Liver (tissue), 9 donors: Measurements from ENCODE around the gene RNF175. TPM values are rescaled to one million over a fixed set of nuclear protein-coding genes. Genes with fewer than 3 reads are reported as not detected.

Experiments
- DNase-seq: peaks from one replicate; pipeline ENCODE4 v3.0.0-alpha.2; 2017; ENCODE audit warnings: low spot score
- H3K27ac ChIP-seq, 2 donors: one replicate each; pipeline ENCODE4 v1.7.0; 2013; ENCODE audit warnings: inconsistent platforms in 2 of 2, low read length in 2 of 2, control low read depth in 1 of 2, low read depth in 1 of 2, mild to moderate bottlenecking in 1 of 2
- H3K27me3 ChIP-seq, 4 donors: one replicate each; pipeline versions ENCODE4 v1.6.1 to v1.7.0; 2013; ENCODE audit warnings: low read length in 3 of 4, inconsistent platforms in 1 of 4, mild to moderate bottlenecking in 1 of 4, moderate library complexity in 1 of 4; ENCODE audit not compliant: control insufficient read depth in 4 of 4, insufficient read depth in 4 of 4
- H3K36me3 ChIP-seq, 4 donors: one replicate each; pipeline versions ENCODE4 v1.6.1 to v1.7.0; 2013; ENCODE audit warnings: low read length in 3 of 4, mild to moderate bottlenecking in 3 of 4, low read depth in 1 of 4, moderate library complexity in 1 of 4; ENCODE audit not compliant: control insufficient read depth in 4 of 4, insufficient read depth in 3 of 4
- H3K4me1 ChIP-seq, 4 donors: one replicate each; pipeline versions ENCODE4 v1.6.1 to v1.7.0; 2013; ENCODE audit warnings: low read length in 3 of 4, mild to moderate bottlenecking in 3 of 4, moderate library complexity in 1 of 4; ENCODE audit not compliant: control insufficient read depth in 4 of 4, insufficient read depth in 4 of 4
- H3K4me3 ChIP-seq, 3 donors: one replicate each; pipeline versions ENCODE4 v1.6.1 to v1.7.0; 2013; ENCODE audit warnings: low read length in 3 of 3, control low read depth in 1 of 3, low read depth in 1 of 3, mild to moderate bottlenecking in 1 of 3
- H3K9ac ChIP-seq, 2 donors: one replicate each; pipeline ENCODE4 v1.7.0; 2013; ENCODE audit warnings: low read length in 2 of 2, mild to moderate bottlenecking in 2 of 2, moderate library complexity in 2 of 2, control low read depth in 1 of 2, low read depth in 1 of 2
- H3K9me3 ChIP-seq, 4 donors: one replicate each; pipeline versions ENCODE4 v1.6.1 to v1.7.0; 2013; ENCODE audit warnings: low read length in 3 of 4; ENCODE audit not compliant: control insufficient read depth in 4 of 4
- ATF3 ChIP-seq: IDR thresholded peaks from 2 replicates; pipeline ENCODE4 v1.6.1; 2016; ENCODE audit warnings: antibody characterized with exemption
- CTCF ChIP-seq: fragments of 150-350 bp; IDR thresholded peaks from 2 replicates; pipeline ENCODE4 v1.5.1; 2017; ENCODE audit warnings: improper control_type of control experiment, low read depth, low read length; ENCODE audit not compliant: missing input control
- EGR1 ChIP-seq, 2 donors: IDR thresholded peaks; 2 replicates each; pipeline ENCODE4 v1.6.1; 2016 to 2018; ENCODE audit warnings: antibody characterized with exemption in 2 of 2, low read depth in 2 of 2
- FOXA2 ChIP-seq: IDR thresholded peaks from 2 replicates; pipeline ENCODE4 v1.6.1; 2016; ENCODE audit warnings: antibody characterized with exemption
- GABPA ChIP-seq, 2 donors: IDR thresholded peaks in 1 of 2; conservative IDR thresholded peaks in 1 of 2; 2 replicates each; pipeline ENCODE4 v1.6.1; 2016; ENCODE audit warnings: antibody characterized with exemption in 2 of 2, mild to moderate bottlenecking in 1 of 2, moderate library complexity in 1 of 2
- HNF4A ChIP-seq, 2 donors: conservative IDR thresholded peaks; 2 replicates each; pipeline ENCODE4 v1.6.1; 2016; ENCODE audit warnings: antibody characterized with exemption in 2 of 2, mild to moderate bottlenecking in 2 of 2
- HNF4G ChIP-seq: IDR thresholded peaks from 2 replicates; pipeline ENCODE4 v1.6.1; 2016; ENCODE audit warnings: antibody characterized with exemption
- JUND ChIP-seq, 2 donors: IDR thresholded peaks; 2 replicates each; pipeline ENCODE4 v1.6.1; 2016; ENCODE audit warnings: antibody characterized with exemption in 2 of 2
- MAX ChIP-seq: IDR thresholded peaks from 2 replicates; pipeline ENCODE4 v1.6.1; 2016; ENCODE audit warnings: antibody characterized with exemption
- NR2F2 ChIP-seq: IDR thresholded peaks from 2 replicates; pipeline ENCODE4 v1.6.1; 2016; ENCODE audit warnings: antibody characterized with exemption
- RAD21 ChIP-seq, 2 donors: IDR thresholded peaks; 2 replicates each; pipeline ENCODE4 v1.6.1; 2016; ENCODE audit warnings: antibody characterized with exemption in 2 of 2, mild to moderate bottlenecking in 2 of 2
- REST ChIP-seq: IDR thresholded peaks from 2 replicates; pipeline ENCODE4 v1.6.1; 2016; ENCODE audit warnings: antibody characterized with exemption, mild to moderate bottlenecking
- RXRA ChIP-seq, 2 donors: IDR thresholded peaks; 2 replicates each; pipeline ENCODE4 v1.6.1; 2017 to 2018; ENCODE audit warnings: antibody characterized with exemption in 2 of 2, mild to moderate bottlenecking in 1 of 2
- SP1 ChIP-seq: IDR thresholded peaks from 2 replicates; pipeline ENCODE4 v1.6.1; 2018; ENCODE audit warnings: antibody characterized with exemption, mild to moderate bottlenecking
- TAF1 ChIP-seq: conservative IDR thresholded peaks from 2 replicates; pipeline ENCODE4 v1.6.1; 2016; ENCODE audit warnings: antibody characterized with exemption, mild to moderate bottlenecking
- YY1 ChIP-seq: IDR thresholded peaks from 2 replicates; pipeline ENCODE4 v1.6.1; 2016; ENCODE audit warnings: antibody characterized with exemption, mild to moderate bottlenecking
- ZBTB33 ChIP-seq: IDR thresholded peaks from 2 replicates; pipeline ENCODE4 v1.6.1; 2016; ENCODE audit warnings: antibody characterized with exemption
- WGBS: extraction: QIAGEN DNeasy Blood & Tissue Kit; methylation state at CpG from one replicate; pipeline ENCODE4 v1.1.7; 2013; 5-methylcytosine and 5-hydroxymethylcytosine counted together
- polyA plus RNA-seq, 2 donors: library from polyadenylated mRNA; stranded (reverse) in 1 of 2; unstranded in 1 of 2; fragments of 200-250 nt in 1 of 2; fragments of >200 nt in 1 of 2; fragmentation: Nextera tagmentation in 1 of 2; extraction: Ambion mirVana in 1 of 2; gene quantifications; one replicate each; pipeline versions ENCODE4 v1.2.1 to v1.2.3, GENCODE V29; 2013 to 2015
- total RNA-seq, 2 donors: library from RNA; depleted of rRNA; stranded (reverse); fragments of >200 nt; gene quantifications; one replicate each; pipeline ENCODE4 v1.2.3, GENCODE V29; 2014
- donor health status: healthy.
- donor health status: healthy.
- donor health status: healthy.
- donor health status: healthy.
- donor health status: healthy.

Gene RNF175
- total and polyA plus RNA-seq, 4 donors, result 0.08 to 0.65 (median 0.24) TPM; not detected in 1

- Histone ChIP-seq H3K4me1 (peaks cover 3 to 10% (median 7%) of the 10 kb centered on the region in 4 donors), H3K9me3 (peaks cover 0 to 4% (median 1%) of the 10 kb centered on the region in 4 donors), H3K36me3 (no peaks in the 10 kb centered on the region), H3K27ac (no peak overlapping the region), H3K27me3 (no peaks in the 10 kb centered on the region), H3K9ac (no peak overlapping the region), H3K4me3 (no peak overlapping the region)
- TF ChIP-seq EGR1 (IDR thresholded peaks at IDR 0.05; ENCODE audit: low read depth in 2 of 2) (no peak), GABPA (IDR thresholded peaks at IDR 0.05 in 1 of 2, conservative IDR thresholded peaks at IDR 0.05 in 1 of 2) (no peak), TAF1 (no peak), HNF4G (no peak), FOXA2 (no peak), ZBTB33 (no peak), NR2F2 (no peak), JUND (IDR thresholded peaks at IDR 0.05) (no peak), YY1 (no peak), ATF3 (no peak), MAX (no peak), SP1 (no peak), HNF4A (conservative IDR thresholded peaks at IDR 0.05) (no peak), CTCF (no peak), RXRA (IDR thresholded peaks at IDR 0.05) (no peak), RAD21 (IDR thresholded peaks at IDR 0.05) (no peak)
- DNase-seq, result no peak
- 67% methylated on average over 1 of the region's 1 CpG for WGBS
These were observed 37.8 kb downstream of the RNF175 start for GRCh38 chr4:153722036-153722435.

GRCh38 chr4:153713866-153714646 lies 45.8 kb downstream of the RNF175 start:
- peaks cover 0 to 2% (median 0%) of the 10 kb centered on the region in 4 donors for H3K27me3 ChIP-seq
- 81% methylated on average over 2 of the region's 2 CpGs for WGBS
- no peaks in the 10 kb centered on the region for H3K4me1 ChIP-seq
- H3K9ac ChIP-seq, result no peak overlapping the region
- no peak for DNase-seq
- H3K4me3 ChIP-seq, result no peak overlapping the region
- no peaks in the 10 kb centered on the region for H3K36me3 ChIP-seq
- H3K9me3 ChIP-seq, result peaks cover 0 to 4% (median 1%) of the 10 kb centered on the region in 4 donors
- no peak overlapping the region for H3K27ac ChIP-seq
- no peak for TF ChIP-seq MAX
- no peak for TF ChIP-seq JUND (IDR thresholded peaks at IDR 0.05)
- TF ChIP-seq RXRA (IDR thresholded peaks at IDR 0.05), result no peak
- no peak for TF ChIP-seq ZBTB33
- TF ChIP-seq TAF1, result no peak
- no peak for TF ChIP-seq HNF4A (conservative IDR thresholded peaks at IDR 0.05)
- TF ChIP-seq GABPA (IDR thresholded peaks at IDR 0.05 in 1 of 2, conservative IDR thresholded peaks at IDR 0.05 in 1 of 2), result no peak
- no peak for TF ChIP-seq HNF4G
- no peak for TF ChIP-seq NR2F2
- TF ChIP-seq YY1, result no peak
- no peak for TF ChIP-seq ATF3
- TF ChIP-seq RAD21 (IDR thresholded peaks at IDR 0.05), result no peak
- no peak for TF ChIP-seq EGR1 (IDR thresholded peaks at IDR 0.05; ENCODE audit: low read depth in 2 of 2)
- TF ChIP-seq REST, result no peak
- TF ChIP-seq SP1, result no peak
- no peak for TF ChIP-seq FOXA2
